Thyroid gland (tissue), 4 donors: Measurements from ENCODE around the gene RIPOR3. TPM values are rescaled to one million over a fixed set of nuclear protein-coding genes. Genes with fewer than 3 reads are reported as not detected.

ENCODE experiments used
- DNase-seq, 2 donors: peaks; one replicate each; pipeline ENCODE4 v3.0.0-alpha.2; 2019
- H3K27ac ChIP-seq, 3 donors: fragments of 200-600 bp; sonication (generic); 1 replicate in 2 of 3; 2 replicates in 1 of 3; pipeline ENCODE4 v1.5.1; 2016 to 2019; ENCODE audit warnings: mild to moderate bottlenecking in 1 of 3, moderate library complexity in 1 of 3
- H3K27me3 ChIP-seq: fragments of 200-600 bp; sonication (generic); one replicate; pipeline ENCODE4 v1.5.1; 2019
- H3K36me3 ChIP-seq, 2 donors: fragments of 200-600 bp; sonication (generic); one replicate each; pipeline ENCODE4 v1.5.1; 2016 to 2019
- H3K4me1 ChIP-seq, 2 donors: fragments of 200-600 bp; sonication (generic); one replicate each; pipeline ENCODE4 v1.5.1; 2017 to 2019
- H3K4me3 ChIP-seq, 3 donors: fragments of 200-600 bp; sonication (generic); replicated peaks in 1 of 3; 1 replicate in 2 of 3; 2 replicates in 1 of 3; pipeline ENCODE4 v1.5.1; 2016; ENCODE audit warnings: mild to moderate bottlenecking in 1 of 3
- H3K9me3 ChIP-seq: fragments of 200-600 bp; sonication (generic); one replicate; pipeline ENCODE4 v1.5.1; 2017
- POLR2A ChIP-seq, 2 donors: fragments of 450-650 bp; IDR thresholded peaks; one replicate each; pipeline ENCODE4 v1.6.1; 2017; ENCODE audit warnings: antibody characterized with exemption in 2 of 2, mild to moderate bottlenecking in 2 of 2, moderate library complexity in 1 of 2
- WGBS, 2 donors: methylation state at CpG; one replicate each; pipeline ENCODE4 v1.1.5; 2017; 5-methylcytosine and 5-hydroxymethylcytosine counted together
- intact Hi-C: fragments of 100-400 bp; cut with DNase I; formaldehyde crosslinking; loops from one replicate; pipeline ENCODE4 v1.15.1; 2023
- total RNA-seq, 4 donors: library from RNA; depleted of rRNA; stranded (reverse); fragments of >200 nt; gene quantifications; one replicate each; pipeline ENCODE4 v1.2.3, GENCODE V29; 2016
- TF ChIP-seq, protein P1 (sequence below), 6 experiments: fragments of 200-600 bp in 3 of 6; fragments of 450-650 bp in 3 of 6; sonication (generic) in 3 of 6; IDR thresholded peaks; one replicate each; pipeline ENCODE4 v1.5.1; 2016 to 2019; ENCODE audit warnings: antibody characterized with exemption in 6 of 6, mild to moderate bottlenecking in 2 of 6, inconsistent platforms in 1 of 6, moderate library complexity in 1 of 6

Gene RIPOR3
- total RNA-seq, 4 donors from 2014 or later, result 6.2 to 23.9 (median 9.5) TPM

GRCh38 chr20:50668326-50668725 is 23.0 kb downstream of the RIPOR3 start:
- TF ChIP-seq, protein P1, sequence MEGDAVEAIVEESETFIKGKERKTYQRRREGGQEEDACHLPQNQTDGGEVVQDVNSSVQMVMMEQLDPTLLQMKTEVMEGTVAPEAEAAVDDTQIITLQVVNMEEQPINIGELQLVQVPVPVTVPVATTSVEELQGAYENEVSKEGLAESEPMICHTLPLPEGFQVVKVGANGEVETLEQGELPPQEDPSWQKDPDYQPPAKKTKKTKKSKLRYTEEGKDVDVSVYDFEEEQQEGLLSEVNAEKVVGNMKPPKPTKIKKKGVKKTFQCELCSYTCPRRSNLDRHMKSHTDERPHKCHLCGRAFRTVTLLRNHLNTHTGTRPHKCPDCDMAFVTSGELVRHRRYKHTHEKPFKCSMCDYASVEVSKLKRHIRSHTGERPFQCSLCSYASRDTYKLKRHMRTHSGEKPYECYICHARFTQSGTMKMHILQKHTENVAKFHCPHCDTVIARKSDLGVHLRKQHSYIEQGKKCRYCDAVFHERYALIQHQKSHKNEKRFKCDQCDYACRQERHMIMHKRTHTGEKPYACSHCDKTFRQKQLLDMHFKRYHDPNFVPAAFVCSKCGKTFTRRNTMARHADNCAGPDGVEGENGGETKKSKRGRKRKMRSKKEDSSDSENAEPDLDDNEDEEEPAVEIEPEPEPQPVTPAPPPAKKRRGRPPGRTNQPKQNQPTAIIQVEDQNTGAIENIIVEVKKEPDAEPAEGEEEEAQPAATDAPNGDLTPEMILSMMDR (IDR thresholded peaks at IDR 0.05), result no peak
- TF ChIP-seq POLR2A (IDR thresholded peaks at IDR 0.05), result no peak
- Histone ChIP-seq H3K36me3 (no peaks in the 10 kb centered on the region), H3K9me3 (no peaks in the 10 kb centered on the region), H3K4me1 (peaks cover under 1 to 5% of the 10 kb centered on the region in 2 donors), H3K4me3 (no peak overlapping the region), H3K27me3 (no peaks in the 10 kb centered on the region), H3K27ac (no peak overlapping the region)
- no peak for DNase-seq
- WGBS, 2 donors, result 95 to 99% methylated on average over 6 of the region's 6 CpGs
- intact Hi-C loops, result no loop called here

- no peaks in the 10 kb centered on the region for H3K9me3 ChIP-seq
- peaks cover 8 to 15% of the 10 kb centered on the region in 2 donors for H3K4me1 ChIP-seq
- no peak overlapping the region for H3K27ac ChIP-seq
- no peaks in the 10 kb centered on the region for H3K27me3 ChIP-seq
- TF ChIP-seq, protein P1 (IDR thresholded peaks at IDR 0.05), result no peak
- no peak for TF ChIP-seq POLR2A (IDR thresholded peaks at IDR 0.05)
- DNase-seq, result no peak
- no peak overlapping the region for H3K4me3 ChIP-seq
- no peaks in the 10 kb centered on the region for H3K36me3 ChIP-seq
- 86 to 89% methylated on average over 9 of the region's 9 CpGs for WGBS, 2 donors
- intact Hi-C loops, result no loop called here
These were observed 24.5 kb downstream of the RIPOR3 start for GRCh38 chr20:50666709-50667298.

DNA sequence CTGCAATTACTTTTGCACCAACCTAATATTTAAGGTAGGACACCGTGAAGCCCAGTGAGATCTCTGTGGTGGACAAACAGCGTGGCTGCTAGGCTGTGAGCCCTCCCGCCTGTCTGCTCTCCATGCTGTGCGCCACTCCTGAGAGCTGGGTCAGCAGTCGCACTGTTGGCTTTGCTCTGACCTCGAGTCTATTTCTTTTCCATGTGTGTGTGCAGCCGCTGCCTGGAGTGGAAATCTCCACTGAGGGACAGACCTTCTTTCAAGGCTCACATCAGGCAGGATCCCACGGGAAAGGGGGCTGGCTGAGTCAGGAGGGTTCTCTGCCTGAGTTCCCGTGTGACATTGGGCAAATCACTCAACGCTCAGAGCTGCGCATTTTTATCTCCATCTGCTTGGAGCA is 27.1 kb downstream of the RIPOR3 start:
- H3K27ac ChIP-seq, result no peak overlapping the region
- intact Hi-C loops, result no loop called here

GRCh38 chr20:50663095-50663821 is 28.1 kb downstream of the RIPOR3 start:
- Histone ChIP-seq H3K4me3 (no peak overlapping the region), H3K27ac (peak overlapping the region; percentile 57 to 82 (median 70)), H3K4me1 (peaks cover 19 to 36% of the 10 kb centered on the region in 2 donors), H3K36me3 (no peaks in the 10 kb centered on the region), H3K9me3 (no peaks in the 10 kb centered on the region), H3K27me3 (no peaks in the 10 kb centered on the region)
- peak; percentile 25 to 58 for DNase-seq
- TF ChIP-seq, protein P1 (IDR thresholded peaks at IDR 0.05), result peak in 3 of 6 experiments; percentile 21 to 49 (median 41)
- TF ChIP-seq POLR2A (IDR thresholded peaks at IDR 0.05), result peak in 1 of 2 donors; percentile 13
- intact Hi-C loops, result no loop called here
- WGBS, 2 donors, result 70 to 80% methylated on average over 10 of the region's 10 CpGs

More for the DNA sequence above, 27.1 kb downstream of the RIPOR3 start:
- TF ChIP-seq POLR2A (IDR thresholded peaks at IDR 0.05), result no peak
- TF ChIP-seq, protein P1 (IDR thresholded peaks at IDR 0.05), result no peak
- 81 to 85% methylated on average over 11 of the region's 11 CpGs for WGBS, 2 donors
- H3K36me3 ChIP-seq, result no peaks in the 10 kb centered on the region
- H3K9me3 ChIP-seq, result no peaks in the 10 kb centered on the region
- peaks cover 9 to 28% of the 10 kb centered on the region in 2 donors for H3K4me1 ChIP-seq
- no peaks in the 10 kb centered on the region for H3K27me3 ChIP-seq
- DNase-seq, result no peak
- no peak overlapping the region for H3K4me3 ChIP-seq
